A549 treated with DMSO at 1 μM for 4 hours (cell line): Measurements from ENCODE around the gene THSD4. TPM values are rescaled to one million over a fixed set of nuclear protein-coding genes. Genes with fewer than 3 reads are reported as not detected.

Experiments used
- total RNA-seq: library from RNA; stranded (reverse); fragments of 200-300 nt; extraction: Qiagen RNA extraction; gene quantifications from 5 replicates; pipeline ENCODE4 v1.2.3, GENCODE V29; 2022; ENCODE audit warnings: low read depth

THSD4 gene
- 18.0 to 26.1 TPM (median 22.0 TPM) in 5 replicates for total RNA-seq

DNA sequence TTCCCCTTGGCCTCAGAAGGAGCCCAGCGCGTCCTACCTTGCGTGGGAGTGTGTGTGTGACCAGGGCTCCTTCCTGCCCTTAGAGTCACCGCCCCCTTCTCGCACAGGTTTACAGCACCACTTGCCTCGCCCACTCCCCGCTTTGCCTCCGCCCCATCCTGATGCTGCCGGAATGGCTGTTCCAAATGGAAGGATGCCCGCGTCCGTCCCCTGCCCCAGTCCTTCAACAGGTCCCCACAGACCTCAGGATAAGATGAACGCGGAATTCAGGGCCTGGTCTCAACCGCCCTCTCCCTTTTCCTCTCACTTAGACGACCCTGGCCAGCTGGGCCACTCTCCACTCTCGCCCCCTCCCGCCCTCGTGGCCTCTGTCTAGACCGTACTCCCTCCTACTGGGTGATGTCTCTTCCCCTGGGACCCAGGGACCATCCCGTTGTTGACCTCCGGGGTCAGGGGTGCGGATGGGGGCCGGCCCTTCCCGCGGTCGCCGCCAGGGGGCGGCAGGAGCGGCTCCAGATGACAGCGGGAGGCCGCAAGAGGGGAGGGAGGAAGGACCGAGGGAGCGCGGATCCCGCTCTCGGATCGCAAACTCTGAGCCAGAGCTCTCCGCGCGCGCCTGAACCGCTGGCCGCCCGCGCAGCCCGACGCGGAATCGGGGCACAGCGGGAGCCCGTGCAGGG, at the start of gene THSD4:
TSS of gene THSD4 (plus strand) at position 585 of the 680 bp plus-strand sequence.

DNA sequence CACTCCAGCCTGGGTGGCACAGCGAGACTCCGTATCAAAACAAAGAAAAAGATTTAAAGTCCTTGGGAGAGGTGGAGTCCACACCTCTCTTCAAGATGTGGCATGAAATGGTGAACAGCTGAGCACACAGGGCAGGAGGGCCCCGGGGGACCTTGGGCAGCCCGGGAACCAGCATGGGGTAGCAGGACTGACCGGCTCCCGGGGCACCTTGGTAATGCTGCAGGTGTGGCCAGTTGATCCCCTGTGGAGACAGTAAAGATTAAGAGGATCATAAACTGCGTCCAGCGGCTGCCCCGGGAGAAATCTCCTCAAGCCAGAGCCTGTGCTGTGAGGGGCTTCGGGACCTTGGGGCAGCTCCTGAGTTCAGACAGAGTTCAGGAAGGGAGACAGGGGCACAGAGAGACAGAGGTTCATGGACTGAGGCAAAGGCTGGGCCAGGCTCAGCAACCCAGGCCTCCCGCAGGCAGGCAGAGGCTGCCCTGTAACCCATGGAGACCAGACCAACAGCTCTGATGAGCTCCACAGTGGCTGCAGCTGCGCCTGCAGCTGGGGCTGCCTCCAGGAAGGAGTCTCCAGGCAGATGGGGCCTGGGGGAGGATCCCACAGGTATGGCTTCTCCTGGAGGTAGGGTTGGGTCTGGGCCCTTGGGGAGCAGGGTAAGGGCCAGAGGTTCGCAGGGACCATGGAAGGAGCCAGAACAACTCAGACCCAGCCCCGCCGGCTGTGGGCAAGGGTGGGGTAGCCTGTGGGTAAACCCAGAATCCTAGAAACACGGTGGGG, 695.2 kb downstream of the THSD4 start, which contains the start of gene NR2E3:
TSS of gene NR2E3 (plus strand) at position 299 of the 780 bp plus-strand sequence. CDS start at position 489, 190 bp downstream.

Other genes with a start within 250 kb of the THSD4 start
- gene THAP10, start 223.0 kb upstream of the THSD4 start, total RNA-seq, result 5.0 to 6.8 TPM (median 6.6 TPM) in 5 replicates
- 3.6 to 5.4 TPM (median 4.8 TPM) in 5 replicates for gene LRRC49, start 222.6 kb upstream of the THSD4 start, total RNA-seq